ENCODE data around the gene NDN.

DNA sequence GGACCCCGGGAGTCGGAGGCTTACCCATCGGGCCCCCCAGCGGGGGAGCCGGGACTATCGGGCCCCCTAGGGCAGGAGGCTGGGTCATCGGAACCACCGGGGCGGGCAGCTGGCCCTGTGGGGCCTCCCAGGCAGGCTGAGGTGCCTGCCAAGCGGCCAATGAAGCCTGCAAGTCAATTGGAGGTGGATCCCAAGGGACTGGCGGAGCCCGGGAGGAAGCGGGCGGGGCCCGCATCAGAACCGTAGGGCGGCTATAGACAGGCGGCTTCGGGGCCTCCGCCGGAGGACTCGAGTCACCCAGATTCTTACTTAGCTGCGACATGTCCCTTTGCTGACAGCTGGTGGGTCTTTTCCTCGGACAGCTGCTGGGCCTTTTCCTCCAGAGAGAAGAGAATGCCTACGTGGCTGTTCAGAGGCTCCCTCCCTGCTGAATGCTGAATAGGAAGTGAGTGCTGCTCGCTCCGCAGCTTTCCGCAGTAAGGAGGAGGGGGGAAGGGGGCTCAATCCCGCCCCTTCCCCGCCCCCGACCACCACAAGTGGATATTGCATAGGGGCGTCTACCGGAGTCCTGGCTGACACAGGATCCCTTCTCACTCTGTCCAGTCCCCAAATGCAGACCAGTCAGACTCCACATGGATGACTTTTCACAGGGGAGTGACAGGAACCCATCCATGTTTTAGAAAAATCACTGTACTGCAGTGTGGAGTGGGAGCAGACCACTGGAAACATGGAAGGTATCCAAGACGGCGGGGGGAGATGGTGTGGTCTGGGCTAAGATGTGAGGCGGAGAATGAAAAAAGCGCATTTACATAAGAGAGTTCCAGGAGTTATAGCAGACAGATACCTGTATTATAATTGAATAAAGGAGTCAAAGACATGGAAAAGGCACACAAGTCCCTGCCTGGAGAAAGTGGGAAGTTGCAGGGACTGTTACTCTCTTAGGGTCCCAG lies 39.4 kb downstream of the NDN start, which contains the start of gene MAGEL2:
- TF ChIP-seq, protein P1, sequence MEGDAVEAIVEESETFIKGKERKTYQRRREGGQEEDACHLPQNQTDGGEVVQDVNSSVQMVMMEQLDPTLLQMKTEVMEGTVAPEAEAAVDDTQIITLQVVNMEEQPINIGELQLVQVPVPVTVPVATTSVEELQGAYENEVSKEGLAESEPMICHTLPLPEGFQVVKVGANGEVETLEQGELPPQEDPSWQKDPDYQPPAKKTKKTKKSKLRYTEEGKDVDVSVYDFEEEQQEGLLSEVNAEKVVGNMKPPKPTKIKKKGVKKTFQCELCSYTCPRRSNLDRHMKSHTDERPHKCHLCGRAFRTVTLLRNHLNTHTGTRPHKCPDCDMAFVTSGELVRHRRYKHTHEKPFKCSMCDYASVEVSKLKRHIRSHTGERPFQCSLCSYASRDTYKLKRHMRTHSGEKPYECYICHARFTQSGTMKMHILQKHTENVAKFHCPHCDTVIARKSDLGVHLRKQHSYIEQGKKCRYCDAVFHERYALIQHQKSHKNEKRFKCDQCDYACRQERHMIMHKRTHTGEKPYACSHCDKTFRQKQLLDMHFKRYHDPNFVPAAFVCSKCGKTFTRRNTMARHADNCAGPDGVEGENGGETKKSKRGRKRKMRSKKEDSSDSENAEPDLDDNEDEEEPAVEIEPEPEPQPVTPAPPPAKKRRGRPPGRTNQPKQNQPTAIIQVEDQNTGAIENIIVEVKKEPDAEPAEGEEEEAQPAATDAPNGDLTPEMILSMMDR (IDR thresholded peaks at IDR 0.05) = no peak
- TF ChIP-seq POLR2A (IDR thresholded peaks at IDR 0.05) = no peak
